WTC11 (cell line): ENCODE measurements around the gene SOX14. TPM values are rescaled to one million over a fixed set of nuclear protein-coding genes. Genes with fewer than 3 reads are reported as not detected.

Experiments
- ATAC-seq: fragments of 200-7000 bp; cut with Tn5 transposase; 2 replicates; pipeline ENCODE4 v1.10.0; 2021; ENCODE audit warnings: mild to moderate bottlenecking, moderate library complexity
- CTCF ChIA-PET: fragments of 300-600 bp; sonication (Branson Sonifier 250); formaldehyde crosslinking; loops from one replicate; lab custom pipeline; 2021; ENCODE audit warnings: antibody characterized with exemption; lab: Charles Lee
- POLR2A ChIA-PET: fragments of 350-600 bp; sonication (Branson Sonifier 250); formaldehyde crosslinking; loops from one replicate; lab custom pipeline; 2021; ENCODE audit warnings: antibody characterized with exemption; lab: Charles Lee
- DNase-seq: peaks from one replicate; pipeline ENCODE4 v3.0.0; 2021; ENCODE audit warnings: low spot score
- H3K27ac Mint-ChIP-seq: 2 replicates; pipeline ENCODE4 v1.8.0; 2021; ENCODE audit warnings: mixed read lengths
- H3K27me3 Mint-ChIP-seq: 2 replicates; pipeline ENCODE4 v1.8.0; 2021; ENCODE audit warnings: low read depth, mild to moderate bottlenecking, moderate library complexity, mixed read lengths
- H3K36me3 Mint-ChIP-seq: 2 replicates; pipeline ENCODE4 v1.8.0; 2021; ENCODE audit warnings: mixed read lengths
- H3K4me1 Mint-ChIP-seq: 2 replicates; pipeline ENCODE4 v1.8.0; 2022; ENCODE audit warnings: mixed read lengths
- H3K4me3 Mint-ChIP-seq: 2 replicates; pipeline ENCODE4 v1.8.0; 2021; ENCODE audit warnings: mild to moderate bottlenecking, moderate library complexity, mixed read lengths
- H3K9me3 Mint-ChIP-seq: 2 replicates; pipeline ENCODE4 v1.8.0; 2021; ENCODE audit warnings: mixed read lengths
- AFF4 ChIP-seq: sonication (generic); formaldehyde crosslinking; IDR thresholded peaks from 2 replicates; pipeline ENCODE4 v1.8.1; 2023; ENCODE audit warnings: mild to moderate bottlenecking, missing genetic modification reagents, borderline replicate concordance
- AR ChIP-seq: fragments of 250-450 bp; sonication (Bioruptor Pico); IDR thresholded peaks from 2 replicates; pipeline ENCODE4 v1.9.0; 2021; ENCODE audit warnings: mild to moderate bottlenecking
- ATF6 ChIP-seq: sonication (generic); formaldehyde crosslinking; IDR thresholded peaks from 2 replicates; pipeline ENCODE4 v1.8.1; 2023; ENCODE audit warnings: mild to moderate bottlenecking, missing genetic modification reagents
- E2F1 ChIP-seq: sonication (generic); formaldehyde crosslinking; IDR thresholded peaks from 2 replicates; pipeline ENCODE4 v1.8.0; 2022; ENCODE audit warnings: mild to moderate bottlenecking, missing genetic modification reagents
- ZNF219 ChIP-seq: sonication (generic); formaldehyde crosslinking; IDR thresholded peaks from 2 replicates; pipeline ENCODE4 v1.8.0; 2023; ENCODE audit warnings: missing genetic modification reagents, mild to moderate bottlenecking, borderline replicate concordance
- ZNF281 ChIP-seq: sonication (generic); formaldehyde crosslinking; IDR thresholded peaks from 2 replicates; pipeline ENCODE4 v1.8.0; 2023; ENCODE audit warnings: mild to moderate bottlenecking, missing genetic modification reagents
- ZNF425 ChIP-seq: fragments of 250-450 bp; sonication (Bioruptor Pico); conservative IDR thresholded peaks from 2 replicates; pipeline ENCODE4 v1.9.0; 2021; ENCODE audit warnings: mild to moderate bottlenecking
- ZNF512 ChIP-seq: sonication (generic); formaldehyde crosslinking; IDR thresholded peaks from 2 replicates; pipeline ENCODE4 v1.8.1; 2022; ENCODE audit warnings: missing genetic modification reagents, borderline replicate concordance
- total RNA-seq: library from RNA; stranded (reverse); gene quantifications from 3 replicates; pipeline ENCODE4 v1.2.3, GENCODE V29; 2021

SOX14 gene
- total RNA-seq, 1 experiment from 2014 or later, result 0.70 TPM

GRCh38 chr3:137796993-137797392 lies 32.9 kb downstream of the SOX14 start (continued):
- TF ChIP-seq AR, result no peak
- TF ChIP-seq, all 79 proteins: peak for 0

- peaks cover 9% of the 10 kb centered on the region for H3K27me3 Mint-ChIP-seq
- POLR2A ChIA-PET, result no interaction called here
- H3K4me1 Mint-ChIP-seq, result peaks cover 15% of the 10 kb centered on the region
- CTCF ChIA-PET, result no interaction called here
- H3K27ac Mint-ChIP-seq, result no peak overlapping the region
- ATAC-seq (no peak), DNase-seq (no peak)
- peaks cover 34% of the 10 kb centered on the region for H3K9me3 Mint-ChIP-seq
- peaks cover 6% of the 10 kb centered on the region for H3K36me3 Mint-ChIP-seq
- H3K4me3 Mint-ChIP-seq, result no peak overlapping the region
- TF ChIP-seq ZNF281 (CRISPR knock-in tag) (no peak), AFF4 (no peak), ZNF425 (CRISPR knock-in tag) (no peak), ZNF219 (CRISPR knock-in tag) (no peak), E2F1 (CRISPR knock-in tag) (no peak), ATF6 (CRISPR knock-in tag) (no peak), ZNF512 (no peak)
Measured at GRCh38 chr3:137803215-137803614, 39.1 kb downstream of the SOX14 start.
